CD14-positive monocyte (primary cell): ENCODE results near the gene DAPK1. TPM values are rescaled to one million over a fixed set of nuclear protein-coding genes. Genes with fewer than 3 reads are reported as not detected.
A peak's percentile ranks its signal among the peaks of the same experiment; 100 is the strongest.

Experiments used
- DNase-seq, 3 donors: peaks; one replicate each; pipeline ENCODE4 v3.0.0-alpha.2; 2011 to 2022
- H2AFZ ChIP-seq: 2 replicates; pipeline ENCODE4 v1.6.0; 2012; ENCODE audit warnings: mild to moderate bottlenecking, low read depth, low read length, inconsistent platforms; ENCODE audit not compliant: insufficient read depth, poor library complexity, severe bottlenecking
- H3K27ac ChIP-seq, 2 donors: 1 replicate in 1 of 2; 2 replicates in 1 of 2; pipeline ENCODE4 v1.5.1; 2012 to 2013; ENCODE audit warnings: low read length in 2 of 2, control low read depth in 1 of 2, inconsistent platforms in 1 of 2, low read depth in 1 of 2, mild to moderate bottlenecking in 1 of 2
- H3K27me3 ChIP-seq, 2 donors: one replicate each; pipeline versions ENCODE4 v1.6.0 to v1.6.1; 2011 to 2013; ENCODE audit warnings: low read length in 2 of 2; ENCODE audit not compliant: control insufficient read depth in 2 of 2, insufficient read depth in 2 of 2
- H3K36me3 ChIP-seq, 2 donors: replicated peaks in 1 of 2; 1 replicate in 1 of 2; 2 replicates in 1 of 2; pipeline versions ENCODE4 v1.5.1 to v1.6.1; 2012 to 2013; ENCODE audit warnings: low read length in 2 of 2, control low read depth in 1 of 2, inconsistent platforms in 1 of 2, mild to moderate bottlenecking in 1 of 2; ENCODE audit not compliant: insufficient read depth in 2 of 2, control insufficient read depth in 1 of 2
- H3K4me1 ChIP-seq, 2 donors: 1 replicate in 1 of 2; 2 replicates in 1 of 2; pipeline versions ENCODE4 v1.5.1 to v1.6.1; 2012 to 2013; ENCODE audit warnings: low read length in 2 of 2, control low read depth in 1 of 2, inconsistent platforms in 1 of 2, mild to moderate bottlenecking in 1 of 2, moderate library complexity in 1 of 2; ENCODE audit not compliant: insufficient read depth in 2 of 2, control insufficient read depth in 1 of 2
- H3K4me2 ChIP-seq: replicated peaks from 2 replicates; pipeline ENCODE3; 2012; ENCODE audit warnings: low read length, moderate library complexity, mild to moderate bottlenecking; ENCODE audit not compliant: poor library complexity, severe bottlenecking; ENCODE audit errors: extremely low read depth
- H3K4me3 ChIP-seq, 3 experiments: fragments of 200-600 bp in 1 of 3; sonication (generic) in 1 of 3; replicated peaks in 1 of 3; 1 replicate in 2 of 3; 2 replicates in 1 of 3; pipeline ENCODE4 v1.5.1; 2011 to 2013; ENCODE audit warnings: low read length in 3 of 3, mild to moderate bottlenecking in 3 of 3, control low read depth in 2 of 3, low read depth in 2 of 3, inconsistent platforms in 1 of 3, moderate library complexity in 1 of 3
- H3K79me2 ChIP-seq: 2 replicates; pipeline ENCODE4 v1.6.0; 2012; ENCODE audit warnings: mild to moderate bottlenecking, control low read depth, inconsistent platforms, low read length, moderate library complexity; ENCODE audit not compliant: insufficient read depth
- H3K9ac ChIP-seq: 2 replicates; pipeline ENCODE4 v1.6.0; 2017; ENCODE audit warnings: low read length, mild to moderate bottlenecking; ENCODE audit not compliant: insufficient read depth, poor library complexity, severe bottlenecking
- H3K9me3 ChIP-seq, 2 donors: replicated peaks in 1 of 2; 1 replicate in 1 of 2; 2 replicates in 1 of 2; pipeline versions ENCODE4 v1.5.1 to v1.6.1; 2012 to 2013; ENCODE audit warnings: low read length in 2 of 2, control low read depth in 1 of 2; ENCODE audit not compliant: control insufficient read depth in 1 of 2, insufficient read depth in 1 of 2
- H4K20me1 ChIP-seq: 2 replicates; pipeline ENCODE4 v1.6.0; 2012; ENCODE audit warnings: mild to moderate bottlenecking, low read length, control low read depth, moderate library complexity; ENCODE audit not compliant: insufficient read depth
- H3K27ac Mint-ChIP-seq, 7 donors: one replicate each; pipeline ENCODE4 v1.8.0; 2020; ENCODE audit warnings: mild to moderate bottlenecking in 7 of 7, mixed read lengths in 7 of 7, moderate library complexity in 6 of 7, inconsistent platforms in 2 of 7
- H3K27me3 Mint-ChIP-seq, 3 donors: one replicate each; pipeline ENCODE4 v1.8.0; 2021 to 2022; ENCODE audit warnings: low read depth in 3 of 3, mild to moderate bottlenecking in 3 of 3, mixed read lengths in 3 of 3, moderate library complexity in 3 of 3, inconsistent platforms in 1 of 3
- H3K36me3 Mint-ChIP-seq, 2 donors: one replicate each; pipeline ENCODE4 v1.8.0; 2020; ENCODE audit warnings: mixed read lengths in 2 of 2, inconsistent platforms in 1 of 2, mild to moderate bottlenecking in 1 of 2
- H3K4me1 Mint-ChIP-seq: one replicate; pipeline ENCODE4 v1.8.0; 2020; ENCODE audit warnings: mild to moderate bottlenecking, mixed read lengths
- H3K4me3 Mint-ChIP-seq, 2 donors: one replicate each; pipeline ENCODE4 v1.8.0; 2020; ENCODE audit warnings: mild to moderate bottlenecking in 2 of 2, mixed read lengths in 2 of 2, moderate library complexity in 1 of 2
- H3K9me3 Mint-ChIP-seq, 7 donors: one replicate each; pipeline ENCODE4 v1.8.0; 2020 to 2022; ENCODE audit warnings: mixed read lengths in 7 of 7, mild to moderate bottlenecking in 6 of 7, moderate library complexity in 6 of 7, inconsistent platforms in 2 of 7
- WGBS: methylation state at CpG from one replicate; pipeline ENCODE4 v1.1.5; 2013; ENCODE audit warnings: missing lambda C conversion rate; ENCODE audit not compliant: insufficient coverage; 5-methylcytosine and 5-hydroxymethylcytosine counted together
- intact Hi-C, 2 donors: fragments of 100-400 bp; cut with micrococcal nuclease; formaldehyde crosslinking; loops; one replicate each; pipeline versions ENCODE4 v1.15.0 to v1.15.1; 2023
- polyA plus RNA-seq, 3 donors: library from polyadenylated mRNA; depleted of rRNA in 1 of 3; unstranded in 2 of 3; stranded (reverse) in 1 of 3; fragments of 300-500 nt in 2 of 3; fragments of >200 nt in 1 of 3; fragmentation: Illumina TruSeq in 2 of 3; gene quantifications; 1 replicate in 2 of 3; 2 replicates in 1 of 3; pipeline ENCODE4 v1.2.3, GENCODE V29; 2012 to 2021
- TF ChIP-seq, protein P1 (sequence below): fragments of 200-600 bp; IDR thresholded peaks from one replicate; pipeline ENCODE4 v1.8.0; 2022; ENCODE audit warnings: antibody characterized with exemption, mild to moderate bottlenecking

DAPK1 gene
- polyA plus RNA-seq, 3 donors = 24.1 to 102 (median 44.4) TPM

DNA sequence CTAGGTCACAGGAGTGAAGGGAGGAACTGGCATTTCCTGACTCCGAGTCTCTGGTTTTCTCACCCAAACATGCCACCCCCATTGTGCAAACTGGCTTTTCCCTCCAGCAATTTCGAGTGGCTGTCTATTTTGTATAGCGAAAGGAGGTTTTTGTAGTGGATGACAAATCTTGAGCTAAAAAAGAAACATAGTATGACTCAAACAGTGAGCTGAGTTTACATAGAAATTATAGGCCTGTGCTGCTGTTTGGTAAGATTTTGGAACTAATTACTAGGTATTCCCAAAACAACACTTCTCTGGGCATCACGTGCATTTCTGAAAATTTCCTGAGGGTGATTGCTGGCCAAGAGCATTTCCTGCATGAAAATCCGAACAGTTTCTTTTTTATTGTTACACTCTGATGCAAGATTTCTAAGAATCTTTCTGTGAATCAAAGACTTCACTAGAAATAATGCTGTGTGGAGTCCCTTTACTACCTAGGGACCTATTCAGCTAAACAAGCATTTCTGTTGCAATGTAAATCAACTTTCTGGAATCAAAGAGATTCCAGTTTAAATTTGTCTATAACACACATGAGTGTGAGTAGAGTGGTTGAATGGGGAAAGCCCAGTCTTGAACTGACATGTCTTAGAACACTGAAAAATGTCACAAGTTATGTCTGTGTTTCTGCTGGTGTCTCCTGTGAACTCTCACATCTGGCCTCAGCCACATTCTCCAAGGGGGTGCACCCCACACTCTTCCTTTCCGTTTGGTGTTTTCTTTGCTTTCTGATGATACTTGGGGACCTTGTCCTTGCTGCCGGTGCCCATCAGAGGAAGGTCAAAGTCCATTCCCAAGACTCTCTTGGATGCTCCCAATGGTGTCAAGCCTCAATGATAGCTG, 33.3 kb upstream of the DAPK1 start:
- H2AFZ ChIP-seq = no peak overlapping the region
- Mint-ChIP-seq H3K36me3 (no peaks in the 10 kb centered on the region), H3K27ac (peak overlapping the region in 1 of 7 donors; percentile 24), H3K27me3 (peaks cover 2 to 3% (median 3%) of the 10 kb centered on the region in 3 donors), H3K9me3 (peaks cover 0 to 3% (median 0%) of the 10 kb centered on the region in 7 donors), H3K4me3 (no peak overlapping the region), H3K4me1 (peaks cover 8% of the 10 kb centered on the region)
- intact Hi-C loops = no loop called here
- peaks cover 0 to 12% of the 10 kb centered on the region in 2 donors for H3K4me1 ChIP-seq
- H3K79me2 ChIP-seq = no peaks in the 10 kb centered on the region
- WGBS = 100% methylated on average over 2 of the region's 7 CpGs
- H4K20me1 ChIP-seq = no peaks in the 10 kb centered on the region
- H3K27ac ChIP-seq = no peak overlapping the region
- DNase-seq = peak in 1 of 3 donors; percentile 29
- H3K4me2 ChIP-seq = no peak overlapping the region
- TF ChIP-seq, protein P1, sequence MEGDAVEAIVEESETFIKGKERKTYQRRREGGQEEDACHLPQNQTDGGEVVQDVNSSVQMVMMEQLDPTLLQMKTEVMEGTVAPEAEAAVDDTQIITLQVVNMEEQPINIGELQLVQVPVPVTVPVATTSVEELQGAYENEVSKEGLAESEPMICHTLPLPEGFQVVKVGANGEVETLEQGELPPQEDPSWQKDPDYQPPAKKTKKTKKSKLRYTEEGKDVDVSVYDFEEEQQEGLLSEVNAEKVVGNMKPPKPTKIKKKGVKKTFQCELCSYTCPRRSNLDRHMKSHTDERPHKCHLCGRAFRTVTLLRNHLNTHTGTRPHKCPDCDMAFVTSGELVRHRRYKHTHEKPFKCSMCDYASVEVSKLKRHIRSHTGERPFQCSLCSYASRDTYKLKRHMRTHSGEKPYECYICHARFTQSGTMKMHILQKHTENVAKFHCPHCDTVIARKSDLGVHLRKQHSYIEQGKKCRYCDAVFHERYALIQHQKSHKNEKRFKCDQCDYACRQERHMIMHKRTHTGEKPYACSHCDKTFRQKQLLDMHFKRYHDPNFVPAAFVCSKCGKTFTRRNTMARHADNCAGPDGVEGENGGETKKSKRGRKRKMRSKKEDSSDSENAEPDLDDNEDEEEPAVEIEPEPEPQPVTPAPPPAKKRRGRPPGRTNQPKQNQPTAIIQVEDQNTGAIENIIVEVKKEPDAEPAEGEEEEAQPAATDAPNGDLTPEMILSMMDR = no peak
- no peaks in the 10 kb centered on the region for H3K9me3 ChIP-seq
- H3K27me3 ChIP-seq = no peaks in the 10 kb centered on the region
- H3K4me3 ChIP-seq = no peak overlapping the region
- H3K9ac ChIP-seq = no peak overlapping the region
- no peaks in the 10 kb centered on the region for H3K36me3 ChIP-seq

DNA sequence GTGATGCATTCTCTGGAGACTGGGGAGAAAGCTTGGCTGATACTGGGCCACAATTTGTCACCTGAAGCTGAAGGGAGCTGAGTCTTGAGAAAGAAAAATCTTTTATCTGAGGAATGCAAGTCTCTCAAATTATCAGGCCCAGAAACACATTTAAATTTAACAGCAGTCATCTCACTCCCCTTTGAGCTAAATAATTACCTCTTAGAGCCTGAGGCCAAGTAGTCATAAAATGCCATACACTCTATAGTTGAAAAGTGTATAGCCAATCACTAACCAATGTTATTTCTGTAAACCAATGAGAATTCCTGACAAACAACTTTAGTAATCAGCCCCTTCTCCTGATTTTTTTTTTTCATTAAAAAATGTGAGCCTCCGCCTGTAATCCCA, 32.7 kb upstream of the DAPK1 start:
- TF ChIP-seq, protein P1 = no peak
- no peak for DNase-seq
- Mint-ChIP-seq H3K4me3 (no peak overlapping the region), H3K27ac (peak overlapping the region in 1 of 7 donors; percentile 24), H3K4me1 (peaks cover 8% of the 10 kb centered on the region), H3K9me3 (peaks cover 0 to 3% (median 0%) of the 10 kb centered on the region in 7 donors), H3K27me3 (peaks cover 2 to 4% (median 3%) of the 10 kb centered on the region in 3 donors), H3K36me3 (no peaks in the 10 kb centered on the region)
- Histone ChIP-seq H2AFZ (no peak overlapping the region), H3K27me3 (no peaks in the 10 kb centered on the region), H4K20me1 (no peaks in the 10 kb centered on the region), H3K9me3 (no peaks in the 10 kb centered on the region), H3K27ac (no peak overlapping the region), H3K79me2 (no peaks in the 10 kb centered on the region), H3K4me2 (no peak overlapping the region), H3K4me3 (no peak overlapping the region), H3K36me3 (no peaks in the 10 kb centered on the region), H3K4me1 (peaks cover 0 to 12% of the 10 kb centered on the region in 2 donors), H3K9ac (no peak overlapping the region)
- WGBS = 100% methylated on average over 1 of the region's 1 CpG
- intact Hi-C loops = no loop called here
